ENCODE data around the gene PEX26.

GRCh38 chr22:18063306-18063705 is 14.5 kb upstream of the PEX26 start:
- TF ChIP-seq CTCF (conservative IDR thresholded peaks at IDR 0.05; ENCODE audit: low read length) = no peak
- TF ChIP-seq EZH2phosphoT487 (IDR thresholded peaks at IDR 0.05; ENCODE audit: borderline replicate concordance) = no peak
